ENCODE results near the gene BIK.

DNA sequence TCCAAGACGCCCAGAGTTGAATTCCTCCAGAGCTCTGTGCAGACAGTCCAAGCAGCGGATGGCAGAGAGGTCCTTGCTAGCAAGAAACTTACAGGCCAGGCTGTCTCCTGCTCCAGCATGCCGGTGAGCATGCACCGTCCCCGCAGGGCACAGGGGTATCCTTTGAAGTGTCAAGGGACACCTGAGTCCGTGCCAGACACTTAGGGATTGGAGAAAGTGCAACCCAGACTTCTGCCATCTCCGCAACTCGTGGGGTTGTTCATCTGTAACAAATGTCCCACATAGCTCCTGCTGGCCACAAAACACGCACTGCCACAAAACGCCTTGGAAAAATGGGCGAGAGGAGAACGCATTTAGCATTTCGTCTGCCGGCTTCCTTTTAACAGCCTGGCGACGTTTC, 54.1 kb downstream of the BIK start:
- TF ChIP-seq, protein P1, sequence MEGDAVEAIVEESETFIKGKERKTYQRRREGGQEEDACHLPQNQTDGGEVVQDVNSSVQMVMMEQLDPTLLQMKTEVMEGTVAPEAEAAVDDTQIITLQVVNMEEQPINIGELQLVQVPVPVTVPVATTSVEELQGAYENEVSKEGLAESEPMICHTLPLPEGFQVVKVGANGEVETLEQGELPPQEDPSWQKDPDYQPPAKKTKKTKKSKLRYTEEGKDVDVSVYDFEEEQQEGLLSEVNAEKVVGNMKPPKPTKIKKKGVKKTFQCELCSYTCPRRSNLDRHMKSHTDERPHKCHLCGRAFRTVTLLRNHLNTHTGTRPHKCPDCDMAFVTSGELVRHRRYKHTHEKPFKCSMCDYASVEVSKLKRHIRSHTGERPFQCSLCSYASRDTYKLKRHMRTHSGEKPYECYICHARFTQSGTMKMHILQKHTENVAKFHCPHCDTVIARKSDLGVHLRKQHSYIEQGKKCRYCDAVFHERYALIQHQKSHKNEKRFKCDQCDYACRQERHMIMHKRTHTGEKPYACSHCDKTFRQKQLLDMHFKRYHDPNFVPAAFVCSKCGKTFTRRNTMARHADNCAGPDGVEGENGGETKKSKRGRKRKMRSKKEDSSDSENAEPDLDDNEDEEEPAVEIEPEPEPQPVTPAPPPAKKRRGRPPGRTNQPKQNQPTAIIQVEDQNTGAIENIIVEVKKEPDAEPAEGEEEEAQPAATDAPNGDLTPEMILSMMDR (IDR thresholded peaks at IDR 0.05; ENCODE audit: borderline replicate concordance, extremely low read depth, low read length, poor library complexity, severe bottlenecking): no peak
- TF ChIP-seq EZH2 (IDR thresholded peaks at IDR 0.05; ENCODE audit: borderline replicate concordance, low read depth, low read length, severe bottlenecking): no peak

All from DND-41 (cell line).